Measurements from ENCODE around the gene SPATA31D1. TPM values are rescaled to one million over a fixed set of nuclear protein-coding genes. Genes with fewer than 3 reads are reported as not detected.

Gene SPATA31D1
- total RNA-seq, 1 donor from 2014 or later = not detected

DNA sequence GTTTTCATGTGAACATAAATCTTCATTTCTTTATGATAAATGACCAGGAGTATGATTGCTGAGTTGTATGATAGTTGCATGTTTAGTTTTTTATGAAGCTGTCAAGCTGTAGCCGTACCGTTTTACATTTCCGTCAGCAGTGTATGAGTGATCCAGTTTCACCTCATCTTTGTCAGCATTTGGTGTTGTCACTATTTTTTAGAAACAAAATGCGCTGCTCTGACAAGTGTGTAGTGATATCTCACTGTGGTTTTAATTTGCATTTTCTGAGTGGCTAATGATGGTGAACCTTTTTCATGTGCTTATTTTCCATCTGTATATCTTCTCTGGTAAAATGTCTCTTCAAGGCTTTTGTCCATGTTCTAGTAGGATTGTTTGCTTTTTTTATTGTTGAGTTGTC, 6.7 kb upstream of the SPATA31D1 start:
- DNase-seq (ENCODE audit: low spot score in 2 of 2) = no peak
- H3K4me3 ChIP-seq = no peak overlapping the region
- H3K27ac ChIP-seq = no peak overlapping the region
- TF ChIP-seq, protein P1, sequence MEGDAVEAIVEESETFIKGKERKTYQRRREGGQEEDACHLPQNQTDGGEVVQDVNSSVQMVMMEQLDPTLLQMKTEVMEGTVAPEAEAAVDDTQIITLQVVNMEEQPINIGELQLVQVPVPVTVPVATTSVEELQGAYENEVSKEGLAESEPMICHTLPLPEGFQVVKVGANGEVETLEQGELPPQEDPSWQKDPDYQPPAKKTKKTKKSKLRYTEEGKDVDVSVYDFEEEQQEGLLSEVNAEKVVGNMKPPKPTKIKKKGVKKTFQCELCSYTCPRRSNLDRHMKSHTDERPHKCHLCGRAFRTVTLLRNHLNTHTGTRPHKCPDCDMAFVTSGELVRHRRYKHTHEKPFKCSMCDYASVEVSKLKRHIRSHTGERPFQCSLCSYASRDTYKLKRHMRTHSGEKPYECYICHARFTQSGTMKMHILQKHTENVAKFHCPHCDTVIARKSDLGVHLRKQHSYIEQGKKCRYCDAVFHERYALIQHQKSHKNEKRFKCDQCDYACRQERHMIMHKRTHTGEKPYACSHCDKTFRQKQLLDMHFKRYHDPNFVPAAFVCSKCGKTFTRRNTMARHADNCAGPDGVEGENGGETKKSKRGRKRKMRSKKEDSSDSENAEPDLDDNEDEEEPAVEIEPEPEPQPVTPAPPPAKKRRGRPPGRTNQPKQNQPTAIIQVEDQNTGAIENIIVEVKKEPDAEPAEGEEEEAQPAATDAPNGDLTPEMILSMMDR (IDR thresholded peaks at IDR 0.05) = no peak
- no peaks in the 10 kb centered on the region for H3K9me3 ChIP-seq
- no peaks in the 10 kb centered on the region for H3K36me3 ChIP-seq
- intact Hi-C loops (cut with DNase I) = no loop called here
- no peaks in the 10 kb centered on the region for H3K4me1 ChIP-seq
- H3K27me3 ChIP-seq = no peaks in the 10 kb centered on the region

DNA sequence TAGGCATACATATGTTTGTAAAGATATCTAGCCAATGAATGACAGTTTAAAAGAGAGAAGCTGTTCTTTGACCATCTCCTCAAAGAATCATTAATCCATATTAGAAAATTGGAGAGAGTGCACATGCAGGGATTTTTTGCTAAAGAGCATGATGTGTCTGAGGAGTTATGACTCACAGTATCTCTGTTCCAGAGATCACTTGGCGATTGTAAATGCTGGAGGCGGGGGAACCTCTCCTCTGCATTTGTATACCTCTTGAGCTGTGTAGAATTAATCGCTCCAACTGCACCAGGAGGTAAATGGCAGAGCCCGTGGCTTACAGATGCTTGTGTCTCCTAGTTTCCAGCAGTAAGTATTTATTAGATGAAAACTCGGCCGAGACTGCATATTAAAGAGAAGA, 3.6 kb upstream of the SPATA31D1 start:
- TF ChIP-seq, protein P1 (IDR thresholded peaks at IDR 0.05) = no peak
- Histone ChIP-seq H3K36me3 (no peaks in the 10 kb centered on the region), H3K27me3 (no peaks in the 10 kb centered on the region), H3K4me3 (no peak overlapping the region), H3K9me3 (no peaks in the 10 kb centered on the region), H3K27ac (no peak overlapping the region), H3K4me1 (no peaks in the 10 kb centered on the region)
- intact Hi-C loops (cut with DNase I) = no loop called here
- no peak for DNase-seq (ENCODE audit: low spot score in 2 of 2)

DNA sequence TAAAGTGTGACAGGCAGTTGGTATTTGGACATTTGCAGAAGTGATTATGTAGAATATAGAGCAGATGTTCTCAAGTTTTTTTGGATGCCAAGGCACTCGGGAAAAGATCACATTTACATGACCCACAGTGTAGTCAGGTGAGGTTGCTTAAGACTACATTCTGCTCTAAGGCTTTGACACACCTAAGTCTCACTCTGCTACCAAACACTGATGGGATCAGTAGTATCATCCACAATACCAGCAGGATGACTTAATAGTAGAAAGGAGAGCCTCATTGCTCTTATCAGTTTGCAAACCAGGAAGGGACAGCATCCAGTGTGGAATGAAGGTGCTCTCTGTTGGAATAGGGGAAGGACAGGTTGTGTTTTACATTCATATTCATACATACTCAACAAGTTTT, 2.5 kb upstream of the SPATA31D1 start:
- no peak overlapping the region for H3K4me3 ChIP-seq
- no peaks in the 10 kb centered on the region for H3K9me3 ChIP-seq
- no peaks in the 10 kb centered on the region for H3K36me3 ChIP-seq
- no peaks in the 10 kb centered on the region for H3K27me3 ChIP-seq
- no peak overlapping the region for H3K27ac ChIP-seq
- H3K4me1 ChIP-seq = no peaks in the 10 kb centered on the region
- intact Hi-C loops (cut with DNase I) = no loop called here
- TF ChIP-seq, protein P1 (IDR thresholded peaks at IDR 0.05) = no peak
- DNase-seq (ENCODE audit: low spot score in 2 of 2) = no peak

DNA sequence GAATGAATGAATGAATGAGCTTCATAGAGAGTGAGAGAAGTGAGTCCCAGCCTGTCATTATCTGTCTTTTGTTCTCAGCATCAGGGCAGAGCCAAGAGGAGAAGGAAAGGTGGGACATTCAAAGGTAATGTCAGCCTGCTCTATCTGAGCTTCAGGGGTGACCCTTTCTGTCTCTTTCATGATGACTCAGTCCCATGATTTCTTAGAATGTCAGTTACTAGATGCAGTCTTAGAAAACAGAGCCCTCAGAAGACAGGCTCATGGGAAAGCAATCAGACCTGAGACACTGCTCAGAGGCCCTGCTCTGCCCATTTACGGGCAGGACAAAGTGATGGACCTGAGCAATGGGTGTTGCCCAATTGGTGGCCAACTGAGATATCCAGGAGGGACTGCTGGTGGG, 1.1 kb downstream of the SPATA31D1 start:
- intact Hi-C loops (cut with DNase I) = no loop called here
- no peak for DNase-seq (ENCODE audit: low spot score in 2 of 2)
- no peak overlapping the region for H3K4me3 ChIP-seq
- TF ChIP-seq, protein P1 (IDR thresholded peaks at IDR 0.05) = no peak
- H3K9me3 ChIP-seq = no peaks in the 10 kb centered on the region
- H3K27ac ChIP-seq = no peak overlapping the region
- H3K36me3 ChIP-seq = no peaks in the 10 kb centered on the region
- no peaks in the 10 kb centered on the region for H3K27me3 ChIP-seq
- no peaks in the 10 kb centered on the region for H3K4me1 ChIP-seq

DNA sequence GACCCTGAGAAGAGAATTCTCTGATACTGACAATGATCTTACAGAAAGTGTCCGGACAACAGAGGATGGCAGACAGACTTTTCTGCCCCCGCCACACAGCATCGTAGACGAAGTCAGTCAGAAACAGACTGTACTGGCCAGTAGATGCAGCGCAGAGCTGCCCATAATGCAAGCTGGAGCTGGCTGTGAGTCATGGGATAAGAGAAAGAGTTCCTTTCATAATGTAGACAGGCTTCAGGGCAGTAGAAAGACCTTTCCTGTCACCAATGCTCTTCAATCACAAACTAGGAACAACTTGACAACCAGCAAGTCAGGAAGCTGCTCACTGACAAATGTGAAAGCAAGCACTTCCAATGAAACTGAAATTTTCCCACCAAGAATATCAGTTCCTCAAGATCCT, 5.1 kb downstream of the SPATA31D1 start:
- TF ChIP-seq, protein P1 (IDR thresholded peaks at IDR 0.05) = no peak
- no peak for DNase-seq (ENCODE audit: low spot score in 2 of 2)
- Histone ChIP-seq H3K27ac (no peak overlapping the region), H3K27me3 (no peaks in the 10 kb centered on the region), H3K4me1 (no peaks in the 10 kb centered on the region), H3K36me3 (no peaks in the 10 kb centered on the region), H3K9me3 (no peaks in the 10 kb centered on the region), H3K4me3 (no peak overlapping the region)
- intact Hi-C loops (cut with DNase I) = no loop called here

DNA sequence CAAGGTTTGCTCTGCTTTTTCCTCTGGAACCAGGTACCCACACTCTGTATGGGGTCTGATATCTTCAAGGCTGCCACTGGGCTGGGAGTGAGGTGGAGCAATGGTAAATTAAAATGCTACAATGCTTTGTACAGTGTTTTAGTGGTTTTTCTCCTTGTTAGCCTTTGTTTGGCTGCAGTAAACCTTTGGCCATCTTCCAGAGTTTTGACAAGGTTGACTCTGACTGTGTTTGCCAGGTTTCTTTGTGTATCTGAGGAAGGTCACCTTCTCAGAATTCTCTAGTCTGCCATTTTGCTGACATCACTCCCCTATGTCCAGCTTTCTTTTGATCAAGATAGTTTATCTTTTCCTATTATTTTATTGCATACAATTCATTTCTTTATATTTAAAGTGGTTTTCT, 11.2 kb downstream of the SPATA31D1 start:
- Histone ChIP-seq H3K36me3 (no peaks in the 10 kb centered on the region), H3K9me3 (no peaks in the 10 kb centered on the region), H3K27ac (no peak overlapping the region), H3K27me3 (no peaks in the 10 kb centered on the region), H3K4me1 (no peaks in the 10 kb centered on the region), H3K4me3 (no peak overlapping the region)
- TF ChIP-seq, protein P1 (IDR thresholded peaks at IDR 0.05) = no peak
- DNase-seq (ENCODE audit: low spot score in 2 of 2) = no peak
- intact Hi-C loops (cut with DNase I) = no loop called here

Measured in ascending aorta (tissue), 2 donors.